ENCODE data around the gene MS4A18.

DNA sequence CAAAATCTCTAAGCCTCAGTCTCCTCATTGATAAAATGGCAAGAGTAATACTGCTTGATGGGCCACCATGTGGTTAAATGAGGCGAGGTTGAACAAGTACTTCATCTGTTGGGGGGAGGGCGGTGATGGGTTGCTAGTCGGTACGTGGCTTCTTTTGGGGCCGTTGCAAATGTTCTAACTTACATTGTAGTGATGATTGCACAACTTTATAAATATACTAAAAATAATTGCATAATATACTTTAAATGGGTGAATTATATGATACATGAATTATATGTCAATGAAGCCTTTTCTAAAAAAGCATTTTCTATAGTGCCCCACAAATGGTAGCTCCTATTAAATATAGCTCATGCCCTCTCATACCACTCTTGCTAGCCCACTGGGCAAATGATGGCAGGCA is 18.6 kb upstream of the MS4A18 start:
- TF ChIP-seq POLR2AphosphoS5 (IDR thresholded peaks at IDR 0.05; ENCODE audit: low read depth, low read length) (no peak), POLR2A (IDR thresholded peaks at IDR 0.05; ENCODE audit: low read depth, low read length) (no peak), TAF1 (IDR thresholded peaks at IDR 0.05; ENCODE audit: low read depth, low read length) (no peak)

Measured in GM12891 (cell line).